AG10803 (cell line): Measurements from ENCODE around the gene NLRP9.

Source experiments
- DNase-seq: peaks from one replicate; pipeline ENCODE4 v3.0.0; 2010; ENCODE audit warnings: low read depth
- H3K4me3 ChIP-seq: 2 replicates; pipeline ENCODE4 v1.5.1; 2011; ENCODE audit warnings: mild to moderate bottlenecking, low read length, control low read depth
- CTCF ChIP-seq: conservative IDR thresholded peaks from 2 replicates; pipeline ENCODE4 v1.5.1; 2011; ENCODE audit warnings: mild to moderate bottlenecking, low read length, control low read depth, inconsistent platforms

The NLRP9 gene

GRCh38 chr19:55671054-55671378 lies 67.2 kb downstream of the NLRP9 start:
- TF ChIP-seq CTCF: no peak
- H3K4me3 ChIP-seq: no peak overlapping the region
- DNase-seq: no peak

GRCh38 chr19:55670280-55671053 lies 67.7 kb downstream of the NLRP9 start:
- peak; percentile 9 for DNase-seq
- TF ChIP-seq CTCF: no peak
- H3K4me3 ChIP-seq: no peak overlapping the region

GRCh38 chr19:55669418-55670279 lies 68.6 kb downstream of the NLRP9 start:
- TF ChIP-seq CTCF: no peak

GRCh38 chr19:55668603-55669348 lies 69.4 kb downstream of the NLRP9 start:
- no peak for TF ChIP-seq CTCF
- H3K4me3 ChIP-seq: no peak overlapping the region
- DNase-seq: no peak

More at GRCh38 chr19:55669418-55670279, 68.6 kb downstream of the NLRP9 start:
- no peak overlapping the region for H3K4me3 ChIP-seq
- no peak for DNase-seq

- no peak for TF ChIP-seq CTCF
- no peak for DNase-seq
- H3K4me3 ChIP-seq: no peak overlapping the region
Observed at GRCh38 chr19:55667958-55668357, 70.2 kb downstream of the NLRP9 start.

GRCh38 chr19:55667511-55667910 lies 70.7 kb downstream of the NLRP9 start:
- no peak overlapping the region for H3K4me3 ChIP-seq
- no peak for TF ChIP-seq CTCF
- DNase-seq: no peak
